A549 (cell line): Measurements from ENCODE around the gene RUNX1. TPM values are rescaled to one million over a fixed set of nuclear protein-coding genes. Genes with fewer than 3 reads are reported as not detected.

Experiments
- ATAC-seq, 2 experiments: fragments of 200-7000 bp in 1 of 2; fragments of >200 bp in 1 of 2; cut with Nextera tagmentation in 1 of 2; cut with Tn5 transposase in 1 of 2; 3 replicates each; pipeline versions ENCODE4 v1.8.0 to v1.9.1; 2018 to 2020; ENCODE audit warnings: mild to moderate bottlenecking in 1 of 2, moderate library complexity in 1 of 2
- CTCF ChIA-PET: fragments of 300-600 bp; sonication (Branson Sonifier 250); formaldehyde crosslinking; extraction: SDS; loops from one replicate; lab custom pipeline; 2021; ENCODE audit warnings: antibody characterized with exemption, inconsistent platforms; lab: Yijun Ruan, JAX
- POLR2A ChIA-PET: fragments of 350-600 bp; formaldehyde crosslinking; extraction: SDS; loops from one replicate; lab custom pipeline; 2021; ENCODE audit warnings: antibody characterized with exemption, inconsistent platforms; lab: Yijun Ruan, JAX
- DNase-seq, 2 experiments: peaks; one replicate each; pipeline versions ENCODE4 v3.0.0 to v3.0.0-alpha.2; 2011 to 2016; ENCODE audit warnings: low read depth in 1 of 2, low spot score in 1 of 2
- FAIRE-seq: peaks from 2 replicates; lab custom pipeline; 2011; peaks lifted over from hg19 to GRCh38; lab: Jason Lieb, UNC
- H3K27ac ChIP-seq, 2 experiments: fragments of >200 bp; sonication (Bioruptor Twin); formaldehyde crosslinking; 3 replicates each; pipeline ENCODE4 v1.5.1; 2016 to 2017
- H3K4me1 ChIP-seq: fragments of >200 bp; sonication (Bioruptor Twin); formaldehyde crosslinking; 3 replicates; pipeline ENCODE4 v1.6.1; 2016
- H3K4me2 ChIP-seq: fragments of >200 bp; sonication (Bioruptor Twin); formaldehyde crosslinking; 3 replicates; pipeline ENCODE4 v1.6.1; 2016
- H3K4me3 ChIP-seq: fragments of >200 bp; sonication (Bioruptor Twin); formaldehyde crosslinking; 3 replicates; pipeline ENCODE4 v1.5.1; 2016
- H3K9me3 ChIP-seq: fragments of >200 bp; sonication (Bioruptor Twin); formaldehyde crosslinking; 3 replicates; pipeline ENCODE4 v1.6.1; 2016
- ATOH8 ChIP-seq: fragments of 250-450 bp; sonication (Bioruptor Pico); IDR thresholded peaks from 2 replicates; pipeline ENCODE4 v1.5.0; 2020; ENCODE audit warnings: low read depth, mild to moderate bottlenecking, moderate library complexity
- CBX2 ChIP-seq: fragments of 200-600 bp; sonication (generic); IDR thresholded peaks from 2 replicates; pipeline ENCODE4 v1.6.1; 2016; ENCODE audit warnings: low read depth, mild to moderate bottlenecking, borderline replicate concordance
- CHD2 ChIP-seq: fragments of 150-350 bp; IDR thresholded peaks from 2 replicates; pipeline ENCODE4 v1.6.1; 2014; ENCODE audit warnings: low read length; ENCODE audit not compliant: partially characterized antibody
- EHF ChIP-seq: fragments of 250-450 bp; sonication (Bioruptor Pico); IDR thresholded peaks from 2 replicates; pipeline ENCODE4 v1.5.0; 2020; ENCODE audit warnings: mild to moderate bottlenecking
- FOSB ChIP-seq: fragments of 250-450 bp; sonication (Bioruptor Pico); IDR thresholded peaks from 2 replicates; pipeline ENCODE4 v1.5.0; 2020; ENCODE audit warnings: mild to moderate bottlenecking, moderate library complexity
- FOXS1 ChIP-seq: fragments of 250-450 bp; sonication (Bioruptor Pico); IDR thresholded peaks from 2 replicates; pipeline ENCODE4 v1.5.0; 2020; ENCODE audit warnings: mild to moderate bottlenecking, moderate library complexity
- HOXA7 ChIP-seq: fragments of 250-450 bp; sonication (Bioruptor Pico); IDR thresholded peaks from 2 replicates; pipeline ENCODE4 v1.5.0; 2020; ENCODE audit warnings: mild to moderate bottlenecking, moderate library complexity
- JUN ChIP-seq, 2 experiments: fragments of >200 bp; sonication (Bioruptor Twin); formaldehyde crosslinking; IDR thresholded peaks; 2 replicates in 1 of 2; 3 replicates in 1 of 2; pipeline ENCODE4 v1.6.1; 2016 to 2017
- KDM5A ChIP-seq: fragments of 200-600 bp; sonication (generic); IDR thresholded peaks from 2 replicates; pipeline ENCODE4 v1.6.1; 2016; ENCODE audit warnings: antibody characterized with exemption, mild to moderate bottlenecking
- MAZ ChIP-seq: fragments of 150-350 bp; IDR thresholded peaks from 2 replicates; pipeline ENCODE4 v1.6.1; 2014; ENCODE audit warnings: antibody characterized with exemption, low read depth, low read length, borderline replicate concordance
- PBX3 ChIP-seq: IDR thresholded peaks from 2 replicates; pipeline ENCODE4 v1.6.1; 2012
- POLR2A ChIP-seq: IDR thresholded peaks from 2 replicates; pipeline ENCODE4 v1.6.1; 2012; ENCODE audit warnings: mild to moderate bottlenecking, low read length
- POLR2AphosphoS2 ChIP-seq: conservative IDR thresholded peaks from 2 replicates; pipeline ENCODE4 v1.6.1; 2012; ENCODE audit warnings: low read length, improper control_type of control experiment, inconsistent platforms
- RCOR1 ChIP-seq: fragments of 150-350 bp; IDR thresholded peaks from 2 replicates; pipeline ENCODE4 v1.6.1; 2014; ENCODE audit warnings: antibody characterized with exemption, low read length, low read depth
- RNF2 ChIP-seq: fragments of 200-600 bp; sonication (generic); IDR thresholded peaks from 2 replicates; pipeline ENCODE4 v1.6.1; 2016; ENCODE audit warnings: low read depth, mild to moderate bottlenecking, antibody characterized with exemption, moderate library complexity, borderline replicate concordance
- SREBF2 ChIP-seq: fragments of 450-650 bp; IDR thresholded peaks from 2 replicates; pipeline ENCODE4 v1.6.1; 2014; ENCODE audit warnings: mild to moderate bottlenecking, moderate library complexity
- ZFP36 ChIP-seq: fragments of 450-650 bp; IDR thresholded peaks from 2 replicates; pipeline ENCODE4 v1.6.1; 2014; ENCODE audit warnings: borderline replicate concordance; ENCODE audit not compliant: partially characterized antibody
- WGBS: methylation state at CpG from one replicate; pipeline ENCODE4 v1.1.6; 2017; ENCODE audit errors: missing lambda C conversion rate; 5-methylcytosine and 5-hydroxymethylcytosine counted together
- polyA plus RNA-seq, 4 experiments: library from polyadenylated mRNA; depleted of rRNA in 3 of 4; stranded (reverse); fragments of >200 nt; fragmentation: RNase III in 1 of 4; extraction: RNeasy Plus Mini Kit Qiagen cat#74134 plus additional on column Dnase treatment in 1 of 4; gene quantifications; 2 replicates in 3 of 4; 3 replicates in 1 of 4; pipeline ENCODE4 v1.2.3, GENCODE V29; 2011 to 2017
- TF ChIP-seq, protein P1 (sequence below): fragments of 450-650 bp; IDR thresholded peaks from 2 replicates; pipeline ENCODE4 v1.6.1; 2014; ENCODE audit warnings: antibody characterized with exemption
- TF ChIP-seq, protein P2 (sequence below): fragments of 250-450 bp; sonication (Bioruptor Pico); IDR thresholded peaks from 2 replicates; pipeline ENCODE4 v1.5.0; 2021; ENCODE audit warnings: mild to moderate bottlenecking, moderate library complexity, borderline replicate concordance

The RUNX1 gene
- polyA plus RNA-seq, 2 of the 4 experiments (the other 2 are of a cell fraction): 5.5 TPM

GRCh38 chr21:34962586-34963222, 86.4 kb downstream of the RUNX1 start:
- no peak overlapping the region for H3K27ac ChIP-seq
- no peaks in the 10 kb centered on the region for H3K9me3 ChIP-seq
- FAIRE-seq: no peak
- H3K4me2 ChIP-seq: no peak overlapping the region
- DNase-seq: no peak
- ATAC-seq: no peak
- POLR2A ChIA-PET: no interaction called here
- CTCF ChIA-PET: no interaction called here
- 75% methylated on average over 16 of the region's 16 CpGs for WGBS
- peaks cover 10% of the 10 kb centered on the region; the same call in 1 of the 3 replicates for H3K4me1 ChIP-seq
- no peak for TF ChIP-seq CHD2
- no peak for TF ChIP-seq POLR2A
- TF ChIP-seq, protein P1, sequence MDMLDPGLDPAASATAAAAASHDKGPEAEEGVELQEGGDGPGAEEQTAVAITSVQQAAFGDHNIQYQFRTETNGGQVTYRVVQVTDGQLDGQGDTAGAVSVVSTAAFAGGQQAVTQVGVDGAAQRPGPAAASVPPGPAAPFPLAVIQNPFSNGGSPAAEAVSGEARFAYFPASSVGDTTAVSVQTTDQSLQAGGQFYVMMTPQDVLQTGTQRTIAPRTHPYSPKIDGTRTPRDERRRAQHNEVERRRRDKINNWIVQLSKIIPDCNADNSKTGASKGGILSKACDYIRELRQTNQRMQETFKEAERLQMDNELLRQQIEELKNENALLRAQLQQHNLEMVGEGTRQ: no peak
- no peak for TF ChIP-seq HOXA7 (CRISPR knock-in tag)
- no peak for TF ChIP-seq MAZ
- no peak for TF ChIP-seq FOXS1 (CRISPR knock-in tag)
- no peak for TF ChIP-seq KDM5A
- TF ChIP-seq RNF2: no peak
- TF ChIP-seq CBX2: no peak
- TF ChIP-seq RCOR1: no peak
- no peak for TF ChIP-seq FOSB (CRISPR knock-in tag)
- TF ChIP-seq, all 56 proteins: peak for 0
- H3K4me3 ChIP-seq: no peak overlapping the region

DNA sequence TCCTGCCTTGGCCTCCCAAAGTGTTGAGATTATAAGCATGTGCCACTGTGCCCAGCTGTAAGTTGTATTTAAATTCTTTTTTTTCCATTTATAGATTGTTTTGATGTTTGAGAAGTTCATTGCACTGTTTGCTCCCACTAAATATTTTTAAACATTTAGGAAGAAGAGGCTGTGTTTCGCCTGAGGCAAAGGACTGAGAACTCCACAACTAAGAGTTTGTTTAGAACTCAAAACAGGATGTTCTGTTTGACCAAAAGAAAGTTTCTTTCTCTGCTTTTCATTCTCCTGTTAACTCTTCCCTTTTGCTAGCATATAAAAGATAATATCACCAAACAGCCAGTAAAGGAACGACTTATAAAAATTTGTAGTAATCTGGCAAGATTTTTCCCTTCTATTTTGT, 87.0 kb downstream of the RUNX1 start:
- DNase-seq: no peak
- TF ChIP-seq, protein P2, sequence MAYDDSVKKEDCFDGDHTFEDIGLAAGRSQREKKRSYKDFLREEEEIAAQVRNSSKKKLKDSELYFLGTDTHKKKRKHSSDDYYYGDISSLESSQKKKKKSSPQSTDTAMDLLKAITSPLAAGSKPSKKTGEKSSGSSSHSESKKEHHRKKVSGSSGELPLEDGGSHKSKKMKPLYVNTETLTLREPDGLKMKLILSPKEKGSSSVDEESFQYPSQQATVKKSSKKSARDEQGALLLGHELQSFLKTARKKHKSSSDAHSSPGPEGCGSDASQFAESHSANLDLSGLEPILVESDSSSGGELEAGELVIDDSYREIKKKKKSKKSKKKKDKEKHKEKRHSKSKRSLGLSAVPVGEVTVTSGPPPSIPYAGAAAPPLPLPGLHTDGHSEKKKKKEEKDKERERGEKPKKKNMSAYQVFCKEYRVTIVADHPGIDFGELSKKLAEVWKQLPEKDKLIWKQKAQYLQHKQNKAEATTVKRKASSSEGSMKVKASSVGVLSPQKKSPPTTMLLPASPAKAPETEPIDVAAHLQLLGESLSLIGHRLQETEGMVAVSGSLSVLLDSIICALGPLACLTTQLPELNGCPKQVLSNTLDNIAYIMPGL: no peak
- TF ChIP-seq PBX3 (no peak), JUN (IDR thresholded peaks at IDR 0.05) (no peak)
- no peak overlapping the region for H3K27ac ChIP-seq
- ChIA-PET CTCF (no interaction called here), POLR2A (no interaction called here)
- no peak overlapping the region for H3K4me3 ChIP-seq
- no peak for FAIRE-seq
- peaks cover 10% of the 10 kb centered on the region; the same call in 1 of the 3 replicates for H3K4me1 ChIP-seq
- WGBS: 30% methylated on average over 2 of the region's 2 CpGs
- no peaks in the 10 kb centered on the region for H3K9me3 ChIP-seq
- H3K4me2 ChIP-seq: no peak overlapping the region
- no peak for ATAC-seq

GRCh38 chr21:34960687-34961086, 88.4 kb downstream of the RUNX1 start:
- WGBS: 35% methylated on average over 2 of the region's 2 CpGs
- Histone ChIP-seq H3K4me3 (no peak overlapping the region), H3K4me1 (peaks cover 8% of the 10 kb centered on the region; the same call in 1 of the 3 replicates), H3K9me3 (no peaks in the 10 kb centered on the region), H3K27ac (no peak overlapping the region)
- DNase-seq (no peak), ATAC-seq (no peak), FAIRE-seq (no peak)
- CTCF ChIA-PET: no interaction called here
- TF ChIP-seq ZFP36 (no peak), RNF2 (no peak), POLR2AphosphoS2 (no peak), ATOH8 (no peak), EHF (no peak), JUN (IDR thresholded peaks at IDR 0.05) (no peak), SREBF2 (no peak)
- TF ChIP-seq, all 56 proteins: peak for 0
- POLR2A ChIA-PET: no interaction called here
- H3K4me2 ChIP-seq: no peak overlapping the region
